Activated T-helper 17 cell treated with anti-CD3 and anti-CD28 coated beads, Interleukin-2, amount 50 U/mL, for 72 hours (primary cell): ENCODE data around the gene NXPH3. TPM values are rescaled to one million over a fixed set of nuclear protein-coding genes. Genes with fewer than 3 reads are reported as not detected.
A peak's percentile ranks its signal among the peaks of the same experiment; 100 is the strongest.

Experiments used
- ATAC-seq: fragments of 150-1000 bp; cut with Tn5 transposase; replicated peaks from 2 replicates; pipeline ENCODE4 v1.10.0; 2021; ENCODE audit warnings: mild to moderate bottlenecking, moderate library complexity
- H3K27ac Mint-ChIP-seq: one replicate; pipeline ENCODE4 v1.8.0; 2022; ENCODE audit warnings: mixed read lengths
- H3K27me3 Mint-ChIP-seq: one replicate; pipeline ENCODE4 v1.8.0; 2022; ENCODE audit warnings: mixed read lengths
- H3K36me3 Mint-ChIP-seq: one replicate; pipeline ENCODE4 v1.8.0; 2022; ENCODE audit warnings: low read depth, mild to moderate bottlenecking, mixed read lengths
- H3K4me1 Mint-ChIP-seq: one replicate; pipeline ENCODE4 v1.8.0; 2022; ENCODE audit warnings: mixed read lengths
- H3K4me3 Mint-ChIP-seq: one replicate; pipeline ENCODE4 v1.8.0; 2022; ENCODE audit warnings: mild to moderate bottlenecking, mixed read lengths
- H3K9me3 Mint-ChIP-seq: one replicate; pipeline ENCODE4 v1.8.0; 2022; ENCODE audit warnings: mixed read lengths
- total RNA-seq, 2 donors: library from RNA; stranded (reverse); gene quantifications; one replicate each; pipeline ENCODE4 v1.2.3, GENCODE V29; 2022

The NXPH3 gene
- total RNA-seq, 2 donors from 2014 or later: not detected

DNA sequence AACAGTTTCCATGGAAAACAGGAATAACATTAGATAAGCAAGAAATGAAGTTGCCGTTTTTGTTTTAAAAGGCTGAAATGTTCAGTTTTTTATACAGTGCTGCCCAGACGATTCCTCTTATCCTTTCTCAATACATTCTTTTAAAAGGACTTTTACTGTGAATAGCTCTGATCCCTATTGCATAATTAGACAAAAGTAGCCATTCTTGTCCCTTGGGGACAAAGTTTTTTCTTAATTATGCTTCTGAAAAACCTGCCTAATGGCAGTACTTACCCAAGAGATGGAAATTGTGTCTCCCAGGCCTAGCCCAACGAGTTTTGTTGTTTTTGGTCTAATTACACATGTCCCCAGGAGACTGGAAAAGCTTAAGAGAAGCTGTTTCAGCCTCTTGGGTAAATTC, 27.6 kb downstream of the NXPH3 start:
- H3K27me3 Mint-ChIP-seq: no peaks in the 10 kb centered on the region
- no peak for ATAC-seq
- no peaks in the 10 kb centered on the region for H3K4me1 Mint-ChIP-seq

DNA sequence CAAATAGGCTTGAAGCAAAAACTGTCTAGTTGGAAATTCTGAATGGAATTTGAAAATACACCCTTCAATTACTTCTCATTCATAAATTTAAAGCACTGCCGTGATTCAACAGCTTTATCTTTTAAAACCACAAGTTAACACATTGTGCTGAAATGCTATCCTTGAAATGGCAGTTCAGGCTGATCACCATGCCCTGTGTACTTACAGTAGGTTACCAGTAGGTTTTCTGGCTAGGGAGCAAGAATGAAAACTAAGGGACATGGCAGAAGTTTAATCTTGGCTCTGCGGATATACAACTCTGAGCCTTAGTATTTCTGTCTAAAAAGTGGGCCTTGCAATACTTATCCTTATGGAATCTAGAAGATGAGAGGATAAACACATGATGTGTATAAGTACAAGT, 28.0 kb downstream of the NXPH3 start:
- Mint-ChIP-seq H3K9me3 (no peaks in the 10 kb centered on the region), H3K4me1 (no peaks in the 10 kb centered on the region), H3K4me3 (no peak overlapping the region), H3K27me3 (no peaks in the 10 kb centered on the region), H3K36me3 (peaks cover 95% of the 10 kb centered on the region), H3K27ac (no peak overlapping the region)
- ATAC-seq: no peak

More for the DNA sequence above, 27.6 kb downstream of the NXPH3 start:
- H3K36me3 Mint-ChIP-seq: peaks cover 95% of the 10 kb centered on the region
- H3K9me3 Mint-ChIP-seq: no peaks in the 10 kb centered on the region
- H3K4me3 Mint-ChIP-seq: no peak overlapping the region
- peak overlapping the region; percentile 65 for H3K27ac Mint-ChIP-seq

DNA sequence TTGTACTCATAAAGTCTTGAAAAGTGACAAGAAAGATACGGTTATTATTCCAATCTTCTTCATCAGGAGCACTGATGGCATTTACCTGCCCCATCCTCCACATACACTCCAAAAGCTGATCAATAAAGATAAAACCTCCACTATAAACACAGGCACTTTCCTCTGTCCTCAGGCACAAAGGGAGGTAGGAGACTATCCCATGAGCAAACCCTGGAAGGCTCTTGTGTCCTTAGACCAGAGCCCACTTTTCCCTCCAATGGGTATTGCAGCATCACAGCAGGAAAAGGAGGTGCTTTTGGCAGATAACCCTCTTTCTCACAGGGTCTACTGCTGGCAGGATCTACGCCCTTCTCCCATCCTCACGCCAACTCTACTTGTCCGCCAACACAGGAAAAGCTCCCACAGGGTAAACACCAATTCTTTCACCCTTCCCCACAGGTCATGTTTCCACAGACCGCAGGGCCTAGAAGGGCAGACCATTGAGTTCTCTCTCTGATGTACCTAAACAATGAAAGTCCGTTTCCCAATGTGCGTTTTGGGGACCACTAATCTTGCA, 28.7 kb downstream of the NXPH3 start:
- H3K27ac Mint-ChIP-seq: no peak overlapping the region
- H3K36me3 Mint-ChIP-seq: peaks cover 95% of the 10 kb centered on the region
- H3K4me1 Mint-ChIP-seq: no peaks in the 10 kb centered on the region
- H3K4me3 Mint-ChIP-seq: no peak overlapping the region
- no peak for ATAC-seq
- H3K27me3 Mint-ChIP-seq: no peaks in the 10 kb centered on the region
- no peaks in the 10 kb centered on the region for H3K9me3 Mint-ChIP-seq

GRCh38 chr17:49610883-49611584, 35.4 kb downstream of the NXPH3 start:
- Mint-ChIP-seq H3K27ac (peak overlapping the region; percentile 41), H3K27me3 (no peaks in the 10 kb centered on the region), H3K4me1 (peaks cover 5% of the 10 kb centered on the region), H3K36me3 (peaks cover 98% of the 10 kb centered on the region), H3K4me3 (no peak overlapping the region), H3K9me3 (no peaks in the 10 kb centered on the region)
- ATAC-seq: no peak

- Mint-ChIP-seq H3K4me3 (no peak overlapping the region), H3K36me3 (peaks cover 98% of the 10 kb centered on the region), H3K4me1 (peaks cover 5% of the 10 kb centered on the region), H3K27me3 (no peaks in the 10 kb centered on the region), H3K27ac (no peak overlapping the region), H3K9me3 (no peaks in the 10 kb centered on the region)
- no peak for ATAC-seq
These were observed 37.1 kb downstream of the NXPH3 start for GRCh38 chr17:49612726-49613125.

- no peaks in the 10 kb centered on the region for H3K27me3 Mint-ChIP-seq
- H3K36me3 Mint-ChIP-seq: peaks cover 98% of the 10 kb centered on the region
- H3K27ac Mint-ChIP-seq: no peak overlapping the region
- ATAC-seq: no peak
- H3K4me1 Mint-ChIP-seq: peaks cover 8% of the 10 kb centered on the region
- no peak overlapping the region for H3K4me3 Mint-ChIP-seq
- no peaks in the 10 kb centered on the region for H3K9me3 Mint-ChIP-seq
These were observed 37.6 kb downstream of the NXPH3 start for GRCh38 chr17:49613182-49613800.

- peak overlapping the region; percentile 79 for H3K27ac Mint-ChIP-seq
- H3K27me3 Mint-ChIP-seq: no peaks in the 10 kb centered on the region
- peaks cover 98% of the 10 kb centered on the region for H3K36me3 Mint-ChIP-seq
- H3K4me3 Mint-ChIP-seq: no peak overlapping the region
- ATAC-seq: no peak
- no peaks in the 10 kb centered on the region for H3K9me3 Mint-ChIP-seq
- peaks cover 17% of the 10 kb centered on the region for H3K4me1 Mint-ChIP-seq
These were observed 40.4 kb downstream of the NXPH3 start for GRCh38 chr17:49616086-49616485.

DNA sequence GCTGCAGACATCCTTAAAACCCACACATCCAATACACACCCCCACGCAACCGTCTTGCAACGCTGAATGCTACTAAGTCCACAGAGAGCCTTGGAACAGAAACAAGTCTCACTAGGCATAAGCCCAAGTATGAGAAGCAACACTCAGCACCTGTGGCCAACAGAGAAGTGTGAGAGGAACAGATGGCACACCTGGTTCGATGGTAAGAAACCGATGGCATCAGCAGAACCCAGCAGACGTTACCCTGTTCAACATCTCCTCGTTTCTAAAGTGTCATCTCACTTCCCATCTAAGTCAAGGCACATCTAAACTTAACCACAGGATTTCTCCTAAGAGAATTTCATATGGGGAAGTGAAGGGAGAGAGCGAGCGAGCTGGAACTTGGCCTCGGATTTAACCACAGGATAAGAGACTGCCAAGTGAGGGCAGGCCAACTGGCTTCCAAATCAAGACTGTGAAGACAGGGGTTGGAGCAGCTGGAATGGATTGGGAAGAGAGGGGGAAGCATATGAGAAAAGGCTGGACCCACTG, 41.0 kb downstream of the NXPH3 start:
- Mint-ChIP-seq H3K27me3 (no peaks in the 10 kb centered on the region), H3K4me3 (no peak overlapping the region), H3K27ac (peak overlapping the region; percentile 79), H3K36me3 (peaks cover 98% of the 10 kb centered on the region), H3K9me3 (no peaks in the 10 kb centered on the region), H3K4me1 (peaks cover 17% of the 10 kb centered on the region)
- no peak for ATAC-seq

GRCh38 chr17:49618028-49618611, 42.4 kb downstream of the NXPH3 start:
- Mint-ChIP-seq H3K27ac (peak overlapping the region; percentile 63), H3K4me3 (no peak overlapping the region), H3K27me3 (no peaks in the 10 kb centered on the region), H3K36me3 (peaks cover 100% of the 10 kb centered on the region), H3K9me3 (no peaks in the 10 kb centered on the region), H3K4me1 (peaks cover 17% of the 10 kb centered on the region)
- peak; percentile 93 for ATAC-seq

GRCh38 chr17:49621420-49621819, 45.7 kb downstream of the NXPH3 start:
- Mint-ChIP-seq H3K4me3 (no peak overlapping the region), H3K27ac (peak overlapping the region; percentile 10), H3K4me1 (peaks cover 12% of the 10 kb centered on the region), H3K27me3 (no peaks in the 10 kb centered on the region), H3K36me3 (peaks cover 83% of the 10 kb centered on the region), H3K9me3 (no peaks in the 10 kb centered on the region)
- ATAC-seq: no peak

DNA sequence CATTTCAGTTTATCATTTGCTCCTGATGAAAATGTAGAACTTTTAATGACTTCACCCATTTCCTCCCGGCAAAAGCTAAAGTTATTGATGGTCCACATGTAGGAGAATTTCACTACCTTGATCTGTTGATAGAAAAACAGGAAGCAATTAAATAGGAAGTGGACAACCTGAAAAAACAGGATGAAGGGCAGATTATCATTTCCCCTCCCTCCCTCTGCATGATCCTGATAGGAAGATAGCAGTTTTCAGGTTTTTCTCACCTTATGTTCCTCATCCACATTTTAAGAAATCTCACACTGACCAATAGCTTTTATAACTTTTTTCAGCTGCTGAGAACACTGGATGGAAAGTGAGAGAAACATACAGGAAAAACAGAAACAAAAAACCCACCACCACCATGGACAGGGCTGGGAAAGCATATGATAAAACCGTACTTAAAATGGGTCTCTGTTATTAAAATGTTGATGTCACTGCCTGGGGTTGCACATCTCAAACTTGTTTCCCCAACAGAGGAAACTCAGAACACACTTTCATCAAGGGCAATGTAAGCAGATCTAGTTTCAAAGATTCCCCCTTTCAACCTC, 46.4 kb downstream of the NXPH3 start:
- H3K9me3 Mint-ChIP-seq: no peaks in the 10 kb centered on the region
- ATAC-seq: no peak
- H3K27me3 Mint-ChIP-seq: no peaks in the 10 kb centered on the region
- H3K36me3 Mint-ChIP-seq: peaks cover 77% of the 10 kb centered on the region
- H3K4me1 Mint-ChIP-seq: peaks cover 12% of the 10 kb centered on the region
- H3K27ac Mint-ChIP-seq: peak overlapping the region; percentile 10
- no peak overlapping the region for H3K4me3 Mint-ChIP-seq

GRCh38 chr17:49624896-49625295, 49.2 kb downstream of the NXPH3 start:
- no peak for ATAC-seq
- H3K9me3 Mint-ChIP-seq: no peaks in the 10 kb centered on the region
- no peaks in the 10 kb centered on the region for H3K27me3 Mint-ChIP-seq
- no peak overlapping the region for H3K4me3 Mint-ChIP-seq
- H3K36me3 Mint-ChIP-seq: peaks cover 55% of the 10 kb centered on the region
- peaks cover 11% of the 10 kb centered on the region for H3K4me1 Mint-ChIP-seq
- H3K27ac Mint-ChIP-seq: no peak overlapping the region

GRCh38 chr17:49629447-49629846, 53.8 kb downstream of the NXPH3 start:
- peaks cover 26% of the 10 kb centered on the region for H3K36me3 Mint-ChIP-seq
- no peak overlapping the region for H3K27ac Mint-ChIP-seq
- H3K27me3 Mint-ChIP-seq: no peaks in the 10 kb centered on the region
- peaks cover 22% of the 10 kb centered on the region for H3K4me1 Mint-ChIP-seq
- no peak overlapping the region for H3K4me3 Mint-ChIP-seq
- no peaks in the 10 kb centered on the region for H3K9me3 Mint-ChIP-seq
- no peak for ATAC-seq

DNA sequence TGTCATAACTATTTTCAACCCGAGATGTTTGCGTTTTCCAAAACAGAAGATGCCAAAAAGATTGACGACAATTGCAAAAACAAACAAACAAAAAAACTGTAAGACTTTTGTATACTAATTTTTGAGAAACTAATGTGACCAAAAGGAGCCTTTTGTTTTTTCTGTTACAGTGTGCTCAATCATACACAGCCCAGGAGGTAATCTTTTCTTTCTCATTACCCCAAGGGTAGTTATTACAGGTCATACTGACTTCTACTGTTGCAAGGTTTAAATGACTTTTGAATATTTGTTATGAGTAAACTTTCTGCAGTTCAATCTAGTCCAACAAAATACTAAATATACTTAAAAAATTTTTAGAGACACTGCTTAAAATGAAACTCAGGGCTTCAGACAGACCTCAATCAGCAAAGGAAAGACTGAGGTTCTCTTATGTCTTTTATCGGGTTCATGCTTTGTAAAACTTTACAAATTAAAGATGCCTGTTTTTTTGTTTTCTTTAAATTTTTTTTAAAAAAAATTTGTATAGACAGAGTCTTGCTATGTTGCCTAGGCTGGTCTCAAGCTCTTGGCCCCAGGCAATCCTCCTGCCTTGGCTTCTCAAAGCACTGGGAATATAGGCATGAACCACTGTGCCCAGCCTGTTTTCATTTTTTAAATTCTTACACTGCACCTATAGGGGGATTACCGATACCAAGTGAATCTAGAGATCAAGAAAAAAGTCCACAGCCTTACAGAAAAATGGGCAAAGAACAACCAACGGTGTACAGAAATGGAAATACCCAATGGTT, 54.6 kb downstream of the NXPH3 start:
- Mint-ChIP-seq H3K27me3 (no peaks in the 10 kb centered on the region), H3K4me1 (peaks cover 22% of the 10 kb centered on the region), H3K36me3 (peaks cover 34% of the 10 kb centered on the region), H3K27ac (no peak overlapping the region), H3K9me3 (no peaks in the 10 kb centered on the region), H3K4me3 (no peak overlapping the region)
- ATAC-seq: peak; percentile 34
